Parathyroid adenoma (tissue), 2 donors: ENCODE data around the gene ARSB.

Experiments
- H2AFZ ChIP-seq: fragments of 300-600 bp; sonication (generic); one replicate; pipeline ENCODE4 v1.7.0; 2017; ENCODE audit warnings: antibody characterized with exemption, mild to moderate bottlenecking
- H3K27ac ChIP-seq: fragments of 300-600 bp; sonication (generic); one replicate; pipeline ENCODE4 v1.7.0; 2017
- H3K27me3 ChIP-seq: fragments of 300-600 bp; sonication (generic); one replicate; pipeline ENCODE4 v1.7.0; 2017; ENCODE audit warnings: low read length; ENCODE audit not compliant: control insufficient read depth, insufficient read depth
- H3K36me3 ChIP-seq: fragments of 300-600 bp; sonication (generic); one replicate; pipeline ENCODE4 v1.7.0; 2017; ENCODE audit warnings: low read length; ENCODE audit not compliant: control insufficient read depth, insufficient read depth
- H3K4me1 ChIP-seq: fragments of 300-600 bp; sonication (generic); one replicate; pipeline ENCODE4 v1.7.0; 2017; ENCODE audit warnings: control low read depth
- H3K4me2 ChIP-seq: fragments of 300-600 bp; sonication (generic); one replicate; pipeline ENCODE4 v1.7.0; 2017; ENCODE audit warnings: low read length
- H3K4me3 ChIP-seq: fragments of 300-600 bp; sonication (generic); one replicate; pipeline ENCODE4 v1.7.0; 2017; ENCODE audit warnings: low read depth, low read length
- H3K79me2 ChIP-seq: fragments of 300-600 bp; sonication (generic); one replicate; pipeline ENCODE4 v1.7.0; 2017; ENCODE audit warnings: control low read depth
- H3K9ac ChIP-seq: fragments of 300-600 bp; sonication (generic); one replicate; pipeline ENCODE4 v1.7.0; 2017; ENCODE audit warnings: mild to moderate bottlenecking
- H3K9me3 ChIP-seq: fragments of 300-600 bp; sonication (generic); one replicate; pipeline ENCODE4 v1.7.0; 2017; ENCODE audit warnings: low read length; ENCODE audit not compliant: control insufficient read depth
- CTCF ChIP-seq: fragments of 300-600 bp; sonication (generic); IDR thresholded peaks from one replicate; pipeline ENCODE4 v1.7.0; 2017; ENCODE audit warnings: antibody characterized with exemption, mild to moderate bottlenecking
- donor health status: primary hyperparathyroidism.

Gene ARSB

GRCh38 chr5:78838753-78839152 lies 146.4 kb downstream of the ARSB start:
- no peak for TF ChIP-seq CTCF
- Histone ChIP-seq H3K27me3 (no peaks in the 10 kb centered on the region), H2AFZ (no peak overlapping the region), H3K27ac (no peak overlapping the region), H3K4me3 (no peak overlapping the region), H3K36me3 (no peaks in the 10 kb centered on the region), H3K4me2 (no peak overlapping the region), H3K4me1 (no peaks in the 10 kb centered on the region), H3K9me3 (no peaks in the 10 kb centered on the region), H3K79me2 (no peaks in the 10 kb centered on the region), H3K9ac (no peak overlapping the region)

GRCh38 chr5:78837836-78838235 lies 147.3 kb downstream of the ARSB start:
- H3K4me1 ChIP-seq = no peaks in the 10 kb centered on the region
- H3K4me3 ChIP-seq = no peak overlapping the region
- no peaks in the 10 kb centered on the region for H3K36me3 ChIP-seq
- no peak overlapping the region for H3K27ac ChIP-seq
- TF ChIP-seq CTCF = no peak
- H3K9ac ChIP-seq = no peak overlapping the region
- H3K4me2 ChIP-seq = no peak overlapping the region
- H3K79me2 ChIP-seq = no peaks in the 10 kb centered on the region
- H3K9me3 ChIP-seq = no peaks in the 10 kb centered on the region
- no peak overlapping the region for H2AFZ ChIP-seq
- H3K27me3 ChIP-seq = no peaks in the 10 kb centered on the region

GRCh38 chr5:78835176-78835575 lies 149.9 kb downstream of the ARSB start:
- Histone ChIP-seq H3K4me1 (no peaks in the 10 kb centered on the region), H3K79me2 (no peaks in the 10 kb centered on the region), H3K4me3 (no peak overlapping the region), H3K27ac (no peak overlapping the region), H3K27me3 (no peaks in the 10 kb centered on the region), H3K36me3 (no peaks in the 10 kb centered on the region), H3K9ac (no peak overlapping the region), H3K4me2 (no peak overlapping the region), H2AFZ (no peak overlapping the region), H3K9me3 (no peaks in the 10 kb centered on the region)
- no peak for TF ChIP-seq CTCF

GRCh38 chr5:78833284-78833683 lies 151.8 kb downstream of the ARSB start:
- Histone ChIP-seq H3K27ac (no peak overlapping the region), H3K4me1 (no peaks in the 10 kb centered on the region), H3K9ac (no peak overlapping the region), H3K79me2 (no peaks in the 10 kb centered on the region), H3K9me3 (no peaks in the 10 kb centered on the region), H2AFZ (no peak overlapping the region), H3K4me2 (no peak overlapping the region), H3K36me3 (no peaks in the 10 kb centered on the region), H3K27me3 (no peaks in the 10 kb centered on the region), H3K4me3 (no peak overlapping the region)
- TF ChIP-seq CTCF = no peak

GRCh38 chr5:78830528-78831046 lies 154.5 kb downstream of the ARSB start:
- Histone ChIP-seq H3K4me1 (no peaks in the 10 kb centered on the region), H3K27ac (no peak overlapping the region), H3K9ac (no peak overlapping the region), H3K36me3 (no peaks in the 10 kb centered on the region), H2AFZ (no peak overlapping the region), H3K27me3 (no peaks in the 10 kb centered on the region), H3K4me3 (no peak overlapping the region), H3K4me2 (no peak overlapping the region), H3K9me3 (no peaks in the 10 kb centered on the region), H3K79me2 (no peaks in the 10 kb centered on the region)
- no peak for TF ChIP-seq CTCF
